ENCODE data around the gene CCDC122. TPM values are rescaled to one million over a fixed set of nuclear protein-coding genes. Genes with fewer than 3 reads are reported as not detected.

CCDC122 gene
- total and polyA plus RNA-seq, 2 of the 8 experiments (the other 6 are each of a cell fraction or from before 2014, with no cell fraction given), result 2.9 to 5.8 TPM

DNA sequence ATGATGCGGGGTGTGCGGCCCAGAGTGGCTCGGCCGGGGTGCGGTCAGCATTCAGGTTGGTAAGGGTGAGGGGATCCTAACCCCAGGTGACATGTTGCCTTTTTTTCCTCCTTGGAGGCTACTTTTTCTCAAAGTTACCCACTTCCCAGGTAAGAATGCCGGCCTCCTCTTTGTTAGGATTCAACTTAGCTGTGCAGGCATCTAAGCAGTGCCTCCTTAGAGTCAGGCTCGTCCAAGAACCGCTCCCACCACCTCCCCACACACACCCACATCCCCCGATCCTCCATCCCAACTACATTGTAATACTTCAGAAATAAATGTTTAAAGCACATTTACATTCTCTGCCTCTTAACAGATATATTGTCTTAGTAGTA, 92.0 kb downstream of the CCDC122 start:
- Histone ChIP-seq H3K4ac (replicated peaks; ENCODE audit: insufficient read length, low read depth, low read length) (no peak overlapping the region), H4K20me1 (replicated peaks in 1 of 2; ENCODE audit: control insufficient read depth in 1 of 2, insufficient read depth in 2 of 2, low read length in 2 of 2) (peaks cover 0 to 6% of the 10 kb centered on the region in 2 experiments), H4K91ac (replicated peaks; ENCODE audit: insufficient read length, low read length) (peak overlapping the region; percentile 68), H3K56ac (replicated peaks; ENCODE audit: insufficient read length, low read depth, low read length) (no peak overlapping the region), H4K8ac (ENCODE audit: extremely low read depth, insufficient read depth, low read length) (0 out of 2 replicates have a peak overlapping the region, but pooled peaks have one; percentile 62), H3K9me3 (ENCODE audit: insufficient read depth in 2 of 2, low read depth in 1 of 2, low read length in 1 of 2) (no peaks in the 10 kb centered on the region), H2BK15ac (ENCODE audit: low read length) (peak overlapping the region; percentile 48; the same call in 1 of the 2 replicates), H2BK12ac (ENCODE audit: low read depth, low read length) (no peak overlapping the region), H2BK5ac (ENCODE audit: low read depth, low read length) (no peak overlapping the region), H3K79me2 (ENCODE audit: control insufficient read depth in 1 of 2, insufficient read depth in 2 of 2, low read length in 2 of 2) (no peaks in the 10 kb centered on the region), H4K5ac (ENCODE audit: insufficient read length, low read depth, low read length) (no peak overlapping the region), H2AK5ac (ENCODE audit: low read depth, low read length) (no peak overlapping the region), H3K79me1 (ENCODE audit: low read depth, low read length) (no peaks in the 10 kb centered on the region), H2AFZ (ENCODE audit: low read length) (no peak overlapping the region), H3K27me3 (replicated peaks in 1 of 4; ENCODE audit: control insufficient read depth in 3 of 4, extremely low read depth in 1 of 4, insufficient read depth in 3 of 4, low read length in 3 of 4) (peaks cover 6 to 55% (median 36%) of the 10 kb centered on the region in 4 experiments), H3K4me3 (ENCODE audit: extremely low read depth in 1 of 4, insufficient read depth in 2 of 4, low read depth in 3 of 4, low read length in 4 of 4) (peak overlapping the region; percentile 39 to 81 (median 50)), H3K23me2 (ENCODE audit: low read depth, low read length) (peaks cover 17% of the 10 kb centered on the region; the same call in 1 of the 2 replicates), H2BK120ac (replicated peaks; ENCODE audit: low read depth, low read length) (no peak overlapping the region), H3K4me1 (replicated peaks in 1 of 4; ENCODE audit: control insufficient read depth in 3 of 4, insufficient read depth in 4 of 4, low read length in 3 of 4) (peaks cover 3 to 6% (median 5%) of the 10 kb centered on the region in 4 experiments; a peak in 5 of 7 replicates), H3K23ac (ENCODE audit: insufficient read length) (no peak overlapping the region), H3K18ac (ENCODE audit: extremely low read depth, low read length) (no peak overlapping the region), H3K9ac (replicated peaks in 1 of 4; ENCODE audit: extremely low read depth in 1 of 4, low read depth in 3 of 4, low read length in 3 of 4) (peak overlapping the region in 2 of 4 experiments; percentile 20 to 30; a peak in 2 of 7 replicates), H3K4me2 (ENCODE audit: insufficient read depth in 1 of 2, low read depth in 2 of 2, low read length in 2 of 2) (peak overlapping the region; percentile 81 to 96), H3K27ac (ENCODE audit: low read depth, low read length) (no peak overlapping the region), H2BK20ac (ENCODE audit: low read length) (no peak overlapping the region), H3K36me3 (ENCODE audit: control insufficient read depth in 2 of 4, insufficient read depth in 4 of 4, low read length in 3 of 4) (no peaks in the 10 kb centered on the region), H3K14ac (ENCODE audit: insufficient read length) (no peak overlapping the region)
- CTCF ChIA-PET (ENCODE audit: partially characterized antibody), result interaction anchor here (1.2 to 1.8 kb wide), 4 partner anchors 17 to 505 kb away, joined by 3 to 8 read pairs (median 4); no protein-coding TSS in a partner anchor
- DNase-seq (ENCODE audit: low read depth in 1 of 2, low spot score in 2 of 2), result no peak
- 20 to 100% methylated on average over 1 to 9 of the region's 9 CpGs for WGBS, 2 experiments (ENCODE audit: extremely low coverage in 1 of 2, insufficient coverage in 1 of 2, insufficient read length in 1 of 2, insufficient replicate concordance in 2 of 2, low coverage in 1 of 2, low lambda C conversion rate in 2 of 2, missing lambda C conversion rate in 1 of 2)
- TF ChIP-seq EZH2 (IDR thresholded peaks at IDR 0.05; ENCODE audit: low read depth, low read length, severe bottlenecking), result peak; percentile 18
- no peak for TF ChIP-seq SP1 (IDR thresholded peaks at IDR 0.05; ENCODE audit: low read depth, low read length)
- TF ChIP-seq SUZ12 (IDR thresholded peaks at IDR 0.05; ENCODE audit: low read length), result peak; percentile 14; the same call in 1 of the 2 replicates
- no peak for TF ChIP-seq ZNF274 (IDR thresholded peaks at IDR 0.05; ENCODE audit: borderline replicate concordance, extremely low read depth, low read length)
- no peak for FAIRE-seq
- POLR2A ChIA-PET (ENCODE audit: partially characterized antibody), result no interaction called here
